AG09319 (cell line): Measurements from ENCODE around the gene NHSL1.

Source experiments
- DNase-seq: peaks from one replicate; pipeline ENCODE4 v3.0.0-alpha.2; 2010; ENCODE audit warnings: low read depth; ENCODE audit errors: extremely low read depth
- TF ChIP-seq, protein P1 (sequence below): IDR thresholded peaks from 2 replicates; pipeline ENCODE4 v1.5.1; 2011; ENCODE audit warnings: low read depth, mild to moderate bottlenecking, inconsistent platforms, low read length, moderate library complexity

Gene NHSL1

DNA sequence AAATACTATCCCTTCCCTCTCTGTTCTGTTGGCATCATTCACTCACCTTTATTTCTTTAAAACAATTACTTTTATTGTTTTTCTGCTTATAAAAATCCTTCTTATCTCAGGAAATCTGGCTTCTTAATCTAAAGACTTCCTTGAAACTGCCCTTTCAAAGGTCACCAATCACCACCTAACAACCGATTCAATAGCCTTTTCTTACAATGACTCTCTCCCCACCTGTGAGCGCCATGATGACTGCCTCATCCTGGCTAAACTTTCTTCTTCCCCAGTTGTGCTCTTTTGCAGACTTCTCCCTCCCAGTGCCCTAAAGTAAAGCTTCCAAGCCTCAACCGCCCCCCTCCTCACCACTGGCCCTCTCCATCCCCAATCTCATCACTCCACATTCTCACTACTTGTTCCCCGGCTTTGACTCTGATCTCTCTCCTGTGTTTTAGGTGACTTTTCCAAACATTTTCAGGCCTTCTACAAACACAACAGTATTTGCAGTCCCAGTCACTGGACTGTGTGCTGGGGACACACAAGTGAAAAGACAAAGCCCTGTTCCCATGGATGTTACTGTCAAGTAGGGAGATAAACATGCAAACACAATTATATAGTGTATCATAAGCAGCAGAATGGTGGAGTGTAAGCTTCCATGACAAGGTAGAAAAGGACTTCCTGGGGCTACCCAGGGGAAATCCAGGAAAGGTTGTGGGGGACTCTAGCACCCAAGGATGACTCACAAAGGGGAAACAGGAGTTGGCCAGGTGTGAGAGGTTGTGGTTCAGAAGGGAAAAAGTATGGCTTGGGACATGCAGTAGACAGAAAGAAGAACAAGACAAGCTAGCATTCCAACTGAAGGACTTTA is 12.8 kb downstream of the NHSL1 start:
- no peak for DNase-seq
- TF ChIP-seq, protein P1, sequence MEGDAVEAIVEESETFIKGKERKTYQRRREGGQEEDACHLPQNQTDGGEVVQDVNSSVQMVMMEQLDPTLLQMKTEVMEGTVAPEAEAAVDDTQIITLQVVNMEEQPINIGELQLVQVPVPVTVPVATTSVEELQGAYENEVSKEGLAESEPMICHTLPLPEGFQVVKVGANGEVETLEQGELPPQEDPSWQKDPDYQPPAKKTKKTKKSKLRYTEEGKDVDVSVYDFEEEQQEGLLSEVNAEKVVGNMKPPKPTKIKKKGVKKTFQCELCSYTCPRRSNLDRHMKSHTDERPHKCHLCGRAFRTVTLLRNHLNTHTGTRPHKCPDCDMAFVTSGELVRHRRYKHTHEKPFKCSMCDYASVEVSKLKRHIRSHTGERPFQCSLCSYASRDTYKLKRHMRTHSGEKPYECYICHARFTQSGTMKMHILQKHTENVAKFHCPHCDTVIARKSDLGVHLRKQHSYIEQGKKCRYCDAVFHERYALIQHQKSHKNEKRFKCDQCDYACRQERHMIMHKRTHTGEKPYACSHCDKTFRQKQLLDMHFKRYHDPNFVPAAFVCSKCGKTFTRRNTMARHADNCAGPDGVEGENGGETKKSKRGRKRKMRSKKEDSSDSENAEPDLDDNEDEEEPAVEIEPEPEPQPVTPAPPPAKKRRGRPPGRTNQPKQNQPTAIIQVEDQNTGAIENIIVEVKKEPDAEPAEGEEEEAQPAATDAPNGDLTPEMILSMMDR: no peak

DNA sequence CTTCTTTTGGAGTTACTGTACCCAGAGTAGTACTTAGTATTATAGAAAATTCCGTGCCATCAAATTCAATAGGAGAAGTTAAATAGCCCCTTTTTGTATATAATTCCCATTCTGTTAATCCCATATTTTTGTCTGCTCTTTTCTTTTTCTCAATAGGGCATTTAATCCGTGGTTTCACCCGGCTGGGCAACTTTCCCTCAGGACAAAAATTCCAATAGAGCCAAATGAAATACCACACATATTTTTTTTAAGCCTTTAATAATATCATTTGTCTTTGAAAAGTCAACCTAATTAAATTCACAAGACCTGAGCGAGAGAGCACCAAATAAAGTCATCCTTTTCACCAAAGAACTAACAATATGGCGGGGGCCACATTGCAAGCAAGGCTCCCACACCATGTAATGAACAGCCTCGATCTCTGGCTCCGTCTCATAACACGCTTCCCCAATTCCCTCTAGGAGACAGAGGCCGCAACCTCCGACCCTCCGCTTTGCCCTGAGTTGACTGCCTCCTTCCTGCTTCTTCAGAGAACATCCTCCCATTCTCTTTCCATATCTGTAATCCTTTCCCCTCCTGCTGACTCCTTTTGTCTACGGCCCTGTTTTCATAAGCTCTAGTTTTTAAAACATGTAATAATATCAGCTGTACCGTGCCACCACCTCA is 13.6 kb downstream of the NHSL1 start:
- DNase-seq: no peak
- TF ChIP-seq, protein P1: no peak

DNA sequence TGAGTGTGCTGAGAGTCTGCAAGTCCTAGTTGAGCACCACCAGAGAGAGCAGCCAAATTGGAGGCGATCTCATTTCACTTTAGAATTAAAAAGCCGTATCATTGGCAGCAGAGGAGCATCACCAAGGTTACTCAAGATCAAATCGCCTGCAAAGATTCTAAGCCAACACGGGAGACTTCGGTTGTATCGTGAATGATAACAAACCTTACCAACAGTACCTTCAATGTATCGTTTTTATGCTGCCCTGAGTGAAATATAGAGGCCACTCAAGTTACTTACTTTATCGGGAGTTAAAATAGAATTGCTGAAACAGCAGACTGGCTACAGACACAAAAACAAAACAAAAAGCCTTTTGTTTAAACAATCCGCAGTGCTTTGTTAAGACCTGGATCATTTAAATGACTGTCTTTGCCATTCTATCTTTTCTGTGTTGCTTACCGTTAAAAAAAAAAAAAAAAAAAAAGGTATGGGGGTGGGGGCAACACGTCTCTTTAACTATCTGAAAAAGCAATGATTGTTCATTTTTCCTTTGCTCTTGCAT is 14.2 kb downstream of the NHSL1 start:
- DNase-seq: no peak
- TF ChIP-seq, protein P1: no peak

- no peak for DNase-seq
- TF ChIP-seq, protein P1: no peak
Measured at GRCh38 chr6:138484018-138484731, 15.1 kb downstream of the NHSL1 start.

DNA sequence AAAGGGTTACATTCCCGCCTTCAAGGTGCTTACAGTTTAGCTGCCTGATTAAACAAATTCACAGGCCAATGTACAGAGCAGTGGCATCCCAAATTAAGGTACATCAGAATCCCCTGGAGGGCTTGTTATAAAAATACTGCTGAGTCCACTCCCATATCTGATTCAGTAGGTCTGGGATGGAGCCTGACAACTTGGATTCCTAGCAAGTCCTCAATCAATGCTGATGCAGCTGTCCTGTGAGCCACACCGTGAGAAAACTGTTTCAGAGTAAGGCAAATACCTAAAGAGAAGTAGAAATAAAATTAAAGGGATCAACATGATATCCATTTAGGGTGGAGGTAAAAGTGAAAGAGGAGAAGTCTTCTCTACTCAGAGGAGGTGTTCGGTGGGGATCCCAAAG is 16.5 kb downstream of the NHSL1 start:
- TF ChIP-seq, protein P1: no peak
- DNase-seq: no peak

DNA sequence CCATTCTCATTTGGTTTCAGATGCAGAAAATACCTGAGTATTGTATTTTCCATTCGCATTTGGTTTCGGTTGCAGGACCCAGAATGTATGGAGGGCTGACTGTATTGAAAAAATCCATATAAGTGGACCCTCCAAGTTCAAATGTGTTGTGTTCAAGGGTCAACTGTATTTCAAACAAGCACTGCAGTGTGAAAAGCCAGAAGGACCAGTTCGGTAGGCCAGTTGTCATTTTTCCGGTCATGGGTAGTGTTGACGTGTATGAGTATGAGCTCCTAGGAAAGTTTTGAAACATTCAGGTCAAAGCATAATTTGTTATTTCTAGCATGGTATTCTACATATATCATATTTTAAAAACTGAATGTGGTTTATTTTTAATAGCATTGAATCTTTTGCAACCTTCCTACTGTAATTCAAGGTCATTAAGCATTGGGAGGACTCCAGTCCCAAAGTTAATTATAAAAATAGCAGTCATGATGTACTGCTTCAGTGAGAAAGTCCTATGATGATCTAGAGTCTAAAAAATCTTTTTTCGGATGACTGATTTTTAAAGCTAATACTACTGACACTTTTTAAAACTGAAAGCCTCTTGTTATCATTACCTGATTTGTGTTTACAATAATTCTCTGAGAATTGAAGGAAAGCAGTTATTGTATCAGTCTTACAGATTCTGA is 18.9 kb downstream of the NHSL1 start:
- TF ChIP-seq, protein P1: no peak
- no peak for DNase-seq
